H9 (cell line): Measurements from ENCODE around the gene YOD1. TPM values are rescaled to one million over a fixed set of nuclear protein-coding genes. Genes with fewer than 3 reads are reported as not detected.

Experiments
- DNase-seq: peaks from one replicate; pipeline ENCODE4 v3.0.0-alpha.2; 2017
- H2AFZ ChIP-seq: one replicate; pipeline ENCODE4 v1.6.1; 2013; ENCODE audit warnings: mild to moderate bottlenecking, low read length, control low read depth, moderate library complexity
- H2AK5ac ChIP-seq: 2 replicates; pipeline ENCODE4 v1.6.1; 2013; ENCODE audit warnings: low read length, control low read depth, mixed read lengths; ENCODE audit not compliant: insufficient read length
- H2BK120ac ChIP-seq: one replicate; pipeline ENCODE4 v1.6.1; 2013; ENCODE audit warnings: low read depth, mild to moderate bottlenecking, low read length, control low read depth, inconsistent platforms; ENCODE audit not compliant: poor library complexity, severe bottlenecking
- H2BK12ac ChIP-seq: 2 replicates; pipeline ENCODE4 v1.6.1; 2013; ENCODE audit warnings: low read length, control low read depth, mixed read lengths, low read depth; ENCODE audit not compliant: insufficient read length
- H2BK15ac ChIP-seq: 2 replicates; pipeline ENCODE4 v1.6.1; 2013; ENCODE audit warnings: low read depth, low read length, control low read depth
- H2BK20ac ChIP-seq: one replicate; pipeline ENCODE4 v1.6.1; 2013; ENCODE audit warnings: low read depth, mild to moderate bottlenecking, low read length, control low read depth, inconsistent platforms; ENCODE audit not compliant: poor library complexity, severe bottlenecking
- H2BK5ac ChIP-seq: 2 replicates; pipeline ENCODE4 v1.6.1; 2013; ENCODE audit warnings: low read length, control low read depth, mixed read lengths; ENCODE audit not compliant: insufficient read length
- H3K14ac ChIP-seq: 2 replicates; pipeline ENCODE4 v1.6.1; 2013; ENCODE audit warnings: low read length, control low read depth; ENCODE audit not compliant: insufficient read depth
- H3K18ac ChIP-seq: 2 replicates; pipeline ENCODE4 v1.6.1; 2013; ENCODE audit warnings: low read depth, mild to moderate bottlenecking, mixed read lengths, low read length, control low read depth; ENCODE audit not compliant: insufficient read length
- H3K23ac ChIP-seq: 2 replicates; pipeline ENCODE4 v1.6.1; 2013; ENCODE audit warnings: low read length, control low read depth, mixed read lengths, low read depth; ENCODE audit not compliant: insufficient read length
- H3K23me2 ChIP-seq: 2 replicates; pipeline ENCODE4 v1.6.1; 2013; ENCODE audit warnings: low read depth, mild to moderate bottlenecking, mixed read lengths, low read length, control low read depth; ENCODE audit not compliant: insufficient read length, poor library complexity, severe bottlenecking
- H3K27ac ChIP-seq: 2 replicates; pipeline ENCODE4 v1.5.1; 2013; ENCODE audit warnings: low read length, control low read depth, mixed read lengths, low read depth; ENCODE audit not compliant: insufficient read length
- H3K27me3 ChIP-seq: 2 replicates; pipeline ENCODE4 v1.6.1; 2013; ENCODE audit warnings: low read length, control low read depth, inconsistent platforms; ENCODE audit not compliant: insufficient read depth
- H3K4ac ChIP-seq: 2 replicates; pipeline ENCODE4 v1.6.1; 2013; ENCODE audit warnings: low read depth, mild to moderate bottlenecking, control low read depth, inconsistent platforms, low read length, moderate library complexity
- H3K4me1 ChIP-seq: 2 replicates; pipeline ENCODE4 v1.6.1; 2013; ENCODE audit warnings: low read length, control low read depth, inconsistent platforms; ENCODE audit not compliant: insufficient read depth
- H3K4me2 ChIP-seq: 2 replicates; pipeline ENCODE4 v1.6.1; 2013; ENCODE audit warnings: low read length, control low read depth, mixed read lengths; ENCODE audit not compliant: insufficient read length, insufficient read depth
- H3K56ac ChIP-seq: 2 replicates; pipeline ENCODE4 v1.6.1; 2013; ENCODE audit warnings: low read depth, mild to moderate bottlenecking, mixed read lengths, low read length, control low read depth; ENCODE audit not compliant: insufficient read length
- H3K79me1 ChIP-seq: 2 replicates; pipeline ENCODE4 v1.6.1; 2013; ENCODE audit warnings: low read depth, mild to moderate bottlenecking, moderate library complexity, low read length, control low read depth, inconsistent platforms; ENCODE audit not compliant: insufficient read depth, poor library complexity, severe bottlenecking
- H3K79me2 ChIP-seq: 2 replicates; pipeline ENCODE4 v1.6.1; 2013; ENCODE audit warnings: low read length, control low read depth, inconsistent platforms; ENCODE audit not compliant: insufficient read depth
- H3K9ac ChIP-seq: 2 replicates; pipeline ENCODE4 v1.6.1; 2013; ENCODE audit warnings: low read length, control low read depth, mixed read lengths; ENCODE audit not compliant: insufficient read length; ENCODE audit errors: extremely low read depth
- H3K9me3 ChIP-seq: one replicate; pipeline ENCODE4 v1.6.1; 2013; ENCODE audit warnings: low read depth, low read length, inconsistent platforms; ENCODE audit not compliant: control insufficient read depth
- H3T11ph ChIP-seq: one replicate; pipeline ENCODE4 v1.6.1; 2013; ENCODE audit warnings: mild to moderate bottlenecking, low read length, control low read depth, inconsistent platforms
- H4K20me1 ChIP-seq: one replicate; pipeline ENCODE4 v1.6.1; 2013; ENCODE audit not compliant: control insufficient read depth, insufficient read length, insufficient read depth
- H4K5ac ChIP-seq: 2 replicates; pipeline ENCODE4 v1.6.1; 2013; ENCODE audit warnings: low read depth, mild to moderate bottlenecking, mixed read lengths, low read length, control low read depth; ENCODE audit not compliant: insufficient read length
- H4K8ac ChIP-seq: replicated peaks from 2 replicates; pipeline ENCODE4 v1.6.1; 2013; ENCODE audit warnings: low read length, control low read depth, mixed read lengths, low read depth; ENCODE audit not compliant: insufficient read length
- H4K91ac ChIP-seq: 2 replicates; pipeline ENCODE4 v1.6.1; 2013; ENCODE audit warnings: low read depth, mild to moderate bottlenecking, moderate library complexity, mixed read lengths, low read length, control low read depth; ENCODE audit not compliant: insufficient read length
- H3K27ac Mint-ChIP-seq, 3 experiments: 2 replicates in 2 of 3; 3 replicates in 1 of 3; pipeline ENCODE4 v1.8.0; 2020 to 2021; ENCODE audit warnings: mixed read lengths in 3 of 3, mild to moderate bottlenecking in 1 of 3, moderate library complexity in 1 of 3
- H3K27me3 Mint-ChIP-seq: 2 replicates; pipeline ENCODE4 v1.8.0; 2021; ENCODE audit warnings: low read depth, mild to moderate bottlenecking, moderate library complexity, mixed read lengths
- H3K36me3 Mint-ChIP-seq, 3 experiments: 2 replicates in 2 of 3; 3 replicates in 1 of 3; pipeline ENCODE4 v1.8.0; 2020 to 2021; ENCODE audit warnings: low read depth in 3 of 3, mixed read lengths in 3 of 3; ENCODE audit not compliant: insufficient read depth in 1 of 3
- H3K4me1 Mint-ChIP-seq, 2 experiments: 2 replicates each; pipeline ENCODE4 v1.8.0; 2020; ENCODE audit warnings: mixed read lengths in 2 of 2
- H3K4me3 Mint-ChIP-seq, 2 experiments: 2 replicates in 1 of 2; 3 replicates in 1 of 2; pipeline ENCODE4 v1.8.0; 2020 to 2021; ENCODE audit warnings: mild to moderate bottlenecking in 2 of 2, mixed read lengths in 2 of 2, moderate library complexity in 1 of 2
- H3K9me3 Mint-ChIP-seq, 2 experiments: 2 replicates in 1 of 2; 3 replicates in 1 of 2; pipeline ENCODE4 v1.8.0; 2020; ENCODE audit warnings: mild to moderate bottlenecking in 2 of 2, mixed read lengths in 2 of 2, moderate library complexity in 1 of 2
- WGBS: extraction: QIAGEN DNeasy Blood & Tissue Kit; methylation state at CpG from one replicate; pipeline ENCODE4 v1.1.7; 2013; ENCODE audit warnings: missing lambda C conversion rate, low lambda C conversion rate, mixed read lengths; ENCODE audit not compliant: insufficient read length; ENCODE audit errors: extremely low coverage; 5-methylcytosine and 5-hydroxymethylcytosine counted together
- long read RNA-seq: library from polyadenylated mRNA; unstranded; transcript quantifications from one replicate; pipeline ENCODE4 v2.0.0, GENCODE V29; 2020
- total RNA-seq: library from RNA; stranded (reverse); gene quantifications from 2 replicates; pipeline ENCODE4 v1.2.1, GENCODE V29; 2021
- TF ChIP-seq, protein P1 (sequence below): fragments of 200-600 bp; sonication (generic); conservative IDR thresholded peaks from 3 replicates; pipeline ENCODE4 v1.8.0; 2021; ENCODE audit warnings: antibody characterized with exemption, mild to moderate bottlenecking

The YOD1 gene
- total RNA-seq, result 8.6 and 9.4 TPM in 2 replicates
- long read RNA-seq, full-length matches to known transcripts, result 17 of 18 reads
- long read RNA-seq, partial matches to known transcripts, result 0 of 18 reads
- long read RNA-seq, other reads (novel, unspliced or antisense), result 1 of 18 reads

DNA sequence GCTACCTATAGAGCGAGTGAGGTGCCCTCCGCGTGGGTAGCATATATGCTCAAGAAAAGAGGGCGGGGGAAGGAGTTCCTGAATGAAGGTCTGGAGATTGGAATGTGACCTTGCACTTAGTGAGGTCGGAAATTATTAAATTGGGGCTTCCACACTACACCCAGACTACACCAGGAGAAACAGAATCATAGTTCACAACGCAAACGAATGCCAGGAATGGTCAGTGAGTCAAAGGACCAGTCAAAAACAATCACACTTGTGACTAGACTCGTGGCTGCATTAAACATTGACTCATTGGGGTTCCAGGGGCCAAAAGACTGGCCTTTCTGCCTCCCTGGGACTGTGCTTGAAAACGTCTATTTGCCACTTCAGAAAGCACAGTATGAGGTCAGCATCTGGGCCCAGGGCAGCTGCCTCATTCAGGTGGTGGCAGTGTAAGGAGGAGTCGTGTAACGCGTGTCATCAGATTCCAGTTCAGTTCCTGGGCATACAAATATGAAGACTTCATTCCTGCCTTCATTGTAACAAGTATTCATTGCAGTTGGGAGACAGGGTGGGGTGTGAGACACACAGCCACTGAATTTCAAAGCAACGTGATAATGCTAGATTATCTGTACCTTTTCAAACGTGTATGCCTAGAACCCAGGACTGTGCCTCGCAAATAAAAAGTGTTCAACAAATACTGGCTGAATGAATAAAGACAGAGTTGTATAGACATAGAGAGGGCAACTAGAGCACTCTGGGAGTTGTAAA, at the start of gene YOD1:
Gene YOD1, minus strand, starts transcription at position 18 of the 753 bp plus-strand sequence. CDS start 178 bp downstream, outside the sequence.
- Histone ChIP-seq H4K20me1 (no peaks in the 10 kb centered on the region), H3K23me2 (peaks cover 11% of the 10 kb centered on the region), H3K79me2 (peaks cover 10% of the 10 kb centered on the region; the same call in 1 of the 2 replicates), H4K5ac (peak within 1 kb of the TSS; percentile 33), H2BK5ac (peak within 1 kb of the TSS; percentile 9), H2BK120ac (no peak within 1 kb of the TSS), H3K27ac (peak within 1 kb of the TSS; percentile 77), H3K9me3 (no peaks in the 10 kb centered on the region), H4K91ac (no peak within 1 kb of the TSS), H3T11ph (no peak within 1 kb of the TSS), H3K4me2 (peak within 1 kb of the TSS; percentile 63), H3K4ac (no peak within 1 kb of the TSS), H2AFZ (peak within 1 kb of the TSS; percentile 100), H3K9ac (peak within 1 kb of the TSS; percentile 98), H3K56ac (no peak within 1 kb of the TSS), H2BK20ac (no peak within 1 kb of the TSS), H2BK15ac (no peak within 1 kb of the TSS), H3K4me1 (peaks cover 3% of the 10 kb centered on the region; the same call in 1 of the 2 replicates), H2BK12ac (no peak within 1 kb of the TSS), H3K18ac (peak within 1 kb of the TSS; percentile 96), H3K27me3 (no peaks in the 10 kb centered on the region), H3K23ac (no peak within 1 kb of the TSS), H4K8ac (no peak within 1 kb of the TSS), H2AK5ac (no peak within 1 kb of the TSS), H3K79me1 (no peaks in the 10 kb centered on the region), H3K14ac (peak within 1 kb of the TSS; percentile 94)
- H3K4me1 Mint-ChIP-seq, result peaks cover 36 to 40% of the 10 kb centered on the region in 2 experiments
- no peak for DNase-seq
- H3K36me3 Mint-ChIP-seq, result peaks cover 13 to 28% (median 20%) of the 10 kb centered on the region in 3 experiments; a peak in 6 of 7 replicates
- H3K9me3 Mint-ChIP-seq, result no peaks in the 10 kb centered on the region; a peak in 1 of 5 replicates
- H3K27me3 Mint-ChIP-seq, result peaks cover 1% of the 10 kb centered on the region
- TF ChIP-seq, protein P1, sequence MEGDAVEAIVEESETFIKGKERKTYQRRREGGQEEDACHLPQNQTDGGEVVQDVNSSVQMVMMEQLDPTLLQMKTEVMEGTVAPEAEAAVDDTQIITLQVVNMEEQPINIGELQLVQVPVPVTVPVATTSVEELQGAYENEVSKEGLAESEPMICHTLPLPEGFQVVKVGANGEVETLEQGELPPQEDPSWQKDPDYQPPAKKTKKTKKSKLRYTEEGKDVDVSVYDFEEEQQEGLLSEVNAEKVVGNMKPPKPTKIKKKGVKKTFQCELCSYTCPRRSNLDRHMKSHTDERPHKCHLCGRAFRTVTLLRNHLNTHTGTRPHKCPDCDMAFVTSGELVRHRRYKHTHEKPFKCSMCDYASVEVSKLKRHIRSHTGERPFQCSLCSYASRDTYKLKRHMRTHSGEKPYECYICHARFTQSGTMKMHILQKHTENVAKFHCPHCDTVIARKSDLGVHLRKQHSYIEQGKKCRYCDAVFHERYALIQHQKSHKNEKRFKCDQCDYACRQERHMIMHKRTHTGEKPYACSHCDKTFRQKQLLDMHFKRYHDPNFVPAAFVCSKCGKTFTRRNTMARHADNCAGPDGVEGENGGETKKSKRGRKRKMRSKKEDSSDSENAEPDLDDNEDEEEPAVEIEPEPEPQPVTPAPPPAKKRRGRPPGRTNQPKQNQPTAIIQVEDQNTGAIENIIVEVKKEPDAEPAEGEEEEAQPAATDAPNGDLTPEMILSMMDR, result no peak
- WGBS, result no CpG with 5 or more reads among the region's 15 CpGs
- peak within 1 kb of the TSS; percentile 99 for H3K27ac Mint-ChIP-seq
- peak within 1 kb of the TSS; percentile 99 to 100 for H3K4me3 Mint-ChIP-seq
